PC-3 (cell line): ENCODE results near the gene ROCK2.

Source experiments
- EZH2 ChIP-seq: fragments of 300-600 bp; sonication (generic); IDR thresholded peaks from one replicate; pipeline ENCODE4 v1.6.1; 2017; ENCODE audit warnings: antibody characterized with exemption, mild to moderate bottlenecking, low read length; ENCODE audit not compliant: unreplicated experiment
- TF ChIP-seq, protein P1 (sequence below): fragments of 300-600 bp; sonication (generic); conservative IDR thresholded peaks from 2 replicates; pipeline ENCODE4 v1.5.1; 2017; ENCODE audit warnings: antibody characterized with exemption, low read depth, mild to moderate bottlenecking, low read length

DNA sequence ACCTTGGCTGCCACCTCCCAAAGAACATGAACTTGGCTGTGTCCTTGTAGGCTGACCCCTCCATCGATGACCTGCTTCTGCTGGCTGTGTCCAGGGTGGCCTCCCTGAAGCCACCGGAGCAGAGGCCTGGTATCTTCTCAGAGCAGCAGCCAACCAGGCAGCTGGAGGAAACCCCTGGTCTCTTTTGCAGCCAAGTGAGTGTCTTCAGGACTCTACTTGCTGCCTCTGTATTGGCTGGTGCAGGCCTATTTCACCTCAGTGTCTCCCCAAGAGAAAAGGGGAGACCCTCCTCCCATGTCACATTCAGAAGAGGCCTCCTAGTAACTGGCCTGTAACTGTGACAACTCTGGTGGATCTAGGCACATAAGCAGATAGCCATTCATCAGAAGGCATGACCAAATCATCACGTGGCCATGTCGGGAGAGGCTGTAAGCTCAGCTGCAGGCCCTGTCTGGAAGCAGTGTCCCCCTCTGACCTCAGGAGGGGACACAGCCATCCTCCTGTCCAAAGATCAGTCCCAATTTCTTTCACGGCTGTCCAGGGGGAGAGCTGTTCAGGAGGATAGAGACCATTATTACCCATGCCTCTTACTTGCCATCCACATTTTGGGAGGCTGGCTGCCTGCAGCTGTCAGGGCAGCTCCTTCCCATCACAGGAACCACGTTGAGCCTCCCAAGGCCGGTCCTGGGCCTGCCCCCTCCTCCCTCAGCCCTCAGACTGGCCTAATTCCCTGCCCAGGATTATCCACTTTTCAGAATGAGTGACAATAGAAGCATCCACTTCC is 20.9 kb upstream of the ROCK2 start:
- TF ChIP-seq, protein P1, sequence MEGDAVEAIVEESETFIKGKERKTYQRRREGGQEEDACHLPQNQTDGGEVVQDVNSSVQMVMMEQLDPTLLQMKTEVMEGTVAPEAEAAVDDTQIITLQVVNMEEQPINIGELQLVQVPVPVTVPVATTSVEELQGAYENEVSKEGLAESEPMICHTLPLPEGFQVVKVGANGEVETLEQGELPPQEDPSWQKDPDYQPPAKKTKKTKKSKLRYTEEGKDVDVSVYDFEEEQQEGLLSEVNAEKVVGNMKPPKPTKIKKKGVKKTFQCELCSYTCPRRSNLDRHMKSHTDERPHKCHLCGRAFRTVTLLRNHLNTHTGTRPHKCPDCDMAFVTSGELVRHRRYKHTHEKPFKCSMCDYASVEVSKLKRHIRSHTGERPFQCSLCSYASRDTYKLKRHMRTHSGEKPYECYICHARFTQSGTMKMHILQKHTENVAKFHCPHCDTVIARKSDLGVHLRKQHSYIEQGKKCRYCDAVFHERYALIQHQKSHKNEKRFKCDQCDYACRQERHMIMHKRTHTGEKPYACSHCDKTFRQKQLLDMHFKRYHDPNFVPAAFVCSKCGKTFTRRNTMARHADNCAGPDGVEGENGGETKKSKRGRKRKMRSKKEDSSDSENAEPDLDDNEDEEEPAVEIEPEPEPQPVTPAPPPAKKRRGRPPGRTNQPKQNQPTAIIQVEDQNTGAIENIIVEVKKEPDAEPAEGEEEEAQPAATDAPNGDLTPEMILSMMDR = no peak
- TF ChIP-seq EZH2 = no peak
